HG02642 (cell line): ENCODE results near the gene CCDC183.
"Not testable (repeated sequence)": the region's sequence is repeated elsewhere in the genome, so short reads cannot be mapped to it uniquely, and the experiment has no call there.

Source experiments
- ATAC-seq: cut with Tn5 transposase; IDR thresholded peaks from one replicate; pipeline ENCODE4 v1.9.1; 2021; ENCODE audit warnings: mild to moderate bottlenecking; ENCODE audit not compliant: unreplicated experiment, poor library complexity

Gene CCDC183

DNA sequence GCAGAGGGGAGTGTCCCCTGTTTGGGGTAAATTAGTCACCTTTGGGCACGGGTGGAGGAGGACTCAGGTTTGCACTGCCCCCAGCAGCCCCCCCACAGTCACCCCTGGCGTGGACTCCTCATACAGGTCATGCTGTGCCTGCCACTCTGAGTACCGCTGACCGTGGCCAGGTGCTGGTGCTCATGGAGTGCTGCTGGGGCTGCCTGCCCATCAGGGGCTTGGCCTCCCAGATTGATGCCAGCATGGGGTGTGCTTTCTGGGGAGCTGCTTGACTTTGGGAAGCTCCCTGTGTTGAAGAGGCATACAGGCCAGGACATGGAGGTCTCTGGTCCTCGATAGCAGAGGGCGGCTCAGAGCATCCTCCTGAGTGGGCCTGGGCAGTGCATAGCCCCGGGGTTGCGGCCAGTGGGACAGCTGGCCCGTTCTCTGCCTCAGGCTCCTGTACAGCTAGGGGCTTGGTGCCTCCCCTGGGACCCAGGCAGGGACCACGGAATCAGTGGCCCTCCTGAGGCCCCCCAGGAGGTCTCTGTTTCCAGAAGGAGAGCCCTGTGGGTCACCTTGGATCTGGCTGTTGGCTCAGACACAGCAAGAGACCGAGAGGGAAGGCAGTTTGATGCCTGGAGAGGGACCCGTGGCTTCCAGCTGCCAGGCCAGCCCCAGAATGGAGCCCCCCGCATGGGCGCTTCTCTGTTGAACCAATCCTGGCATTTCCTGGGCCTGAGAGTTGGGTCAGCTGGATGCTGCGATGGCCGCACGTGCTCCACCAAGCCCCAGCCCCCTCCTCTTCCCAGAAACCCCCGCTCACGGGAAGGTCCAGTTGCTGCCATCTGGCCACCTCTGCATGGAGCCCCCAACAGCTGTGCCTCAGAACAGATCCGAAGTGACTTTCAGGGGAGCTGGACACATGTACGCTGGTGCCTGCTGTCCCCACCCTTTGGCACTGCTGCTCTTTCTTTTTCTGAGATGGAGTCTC is 40.1 kb downstream of the CCDC183 start:
- no peak for ATAC-seq

GRCh38 chr9:136837146-136837855 is 41.2 kb downstream of the CCDC183 start:
- no peak for ATAC-seq

DNA sequence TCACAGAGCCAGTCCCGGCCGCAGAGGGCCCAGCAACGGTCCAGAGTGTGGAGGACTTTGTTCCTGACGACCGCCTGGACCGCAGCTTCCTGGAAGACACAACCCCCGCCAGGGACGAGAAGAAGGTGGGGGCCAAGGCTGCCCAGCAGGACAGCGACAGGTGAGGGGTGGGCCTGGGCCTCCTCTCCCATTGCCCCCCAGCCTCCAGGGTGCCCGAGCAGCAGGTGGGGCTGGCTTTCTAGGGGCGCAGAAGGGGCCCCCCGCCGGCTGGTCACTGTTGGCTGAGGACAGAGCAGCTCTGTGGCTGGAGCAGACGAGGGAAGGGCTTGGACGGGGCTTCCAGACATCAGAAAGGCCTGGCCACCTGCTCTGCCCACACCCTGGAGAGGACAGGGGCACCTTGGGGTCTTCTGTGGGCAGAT is 41.7 kb downstream of the CCDC183 start:
- ATAC-seq: not testable (repeated sequence)

DNA sequence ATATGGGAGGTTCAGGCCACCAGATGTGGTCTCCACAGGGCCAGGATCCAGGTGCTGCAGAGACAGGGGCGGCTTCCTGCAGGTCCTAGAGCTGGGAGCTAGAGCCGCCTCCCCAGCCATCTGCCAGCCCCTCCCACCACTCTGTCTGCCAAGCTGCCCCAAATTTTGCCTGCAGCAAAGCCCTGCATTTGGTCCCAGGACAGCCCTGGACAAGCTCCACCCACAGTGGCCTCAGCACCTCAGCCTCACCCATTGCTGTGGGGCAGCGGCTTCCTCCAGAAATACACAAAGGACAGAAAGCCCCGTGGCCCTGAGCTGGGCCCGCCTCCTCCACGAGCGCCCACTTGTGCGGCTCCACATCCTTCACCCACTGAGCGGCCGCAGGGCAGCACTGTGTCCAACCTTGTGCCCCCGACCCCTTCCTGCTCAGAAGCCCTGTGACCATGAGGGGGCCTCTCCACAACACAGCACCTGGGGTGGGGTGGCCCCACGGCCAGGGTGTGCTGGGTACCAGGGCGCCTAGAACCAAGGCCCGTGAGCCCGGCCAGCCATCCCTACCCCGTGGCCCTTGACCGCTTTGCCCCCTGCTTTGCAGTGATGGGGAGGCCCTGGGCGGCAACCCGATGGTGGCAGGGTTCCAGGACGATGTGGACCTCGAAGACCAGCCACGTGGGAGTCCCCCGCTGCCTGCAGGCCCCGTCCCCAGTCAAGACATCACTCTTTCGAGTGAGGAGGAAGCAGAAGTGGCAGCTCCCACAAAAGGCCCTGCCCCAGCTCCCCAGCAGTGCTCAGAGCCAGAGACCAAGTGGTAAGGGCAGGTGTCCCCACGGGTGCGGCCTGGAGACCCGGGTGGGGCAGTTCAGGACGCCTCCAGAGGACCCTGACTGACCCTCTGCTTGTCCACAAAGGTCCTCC is 42.4 kb downstream of the CCDC183 start:
- ATAC-seq: no peak

GRCh38 chr9:136839229-136840139 is 43.3 kb downstream of the CCDC183 start:
- no peak for ATAC-seq

DNA sequence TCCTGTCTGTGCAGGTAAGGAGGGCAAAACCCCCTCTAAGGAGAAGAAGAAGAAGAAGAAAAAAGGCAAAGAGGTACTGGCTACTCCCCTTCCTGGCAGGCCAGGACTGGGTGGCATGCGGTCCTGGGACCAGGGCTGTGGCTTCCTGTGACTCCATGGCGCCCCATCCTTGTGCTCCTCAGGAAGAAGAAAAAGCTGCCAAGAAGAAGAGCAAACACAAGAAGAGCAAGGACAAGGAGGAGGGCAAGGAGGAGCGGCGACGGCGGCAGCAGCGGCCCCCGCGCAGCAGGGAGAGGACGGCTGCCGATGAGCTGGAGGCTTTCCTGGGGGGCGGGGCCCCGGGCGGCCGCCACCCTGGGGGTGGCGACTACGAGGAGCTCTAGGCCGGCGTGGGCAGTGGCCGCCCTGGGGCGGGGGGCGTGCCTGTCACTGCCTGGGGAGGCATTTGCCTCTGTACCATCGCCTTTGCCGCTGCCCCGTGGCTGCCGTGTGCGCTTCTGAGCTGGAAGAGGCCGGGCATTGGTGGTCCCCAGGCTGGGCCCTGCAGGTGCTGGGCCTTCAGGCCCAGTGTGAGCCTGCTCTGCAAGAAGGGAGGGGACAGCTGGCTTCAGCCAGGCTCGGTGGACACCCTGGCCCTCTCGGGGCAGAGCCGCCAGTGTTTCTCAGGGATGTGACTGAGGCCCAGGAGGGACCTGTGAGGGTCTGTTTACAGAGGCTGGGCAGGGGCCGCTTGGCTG is 44.2 kb downstream of the CCDC183 start:
- no peak for ATAC-seq

DNA sequence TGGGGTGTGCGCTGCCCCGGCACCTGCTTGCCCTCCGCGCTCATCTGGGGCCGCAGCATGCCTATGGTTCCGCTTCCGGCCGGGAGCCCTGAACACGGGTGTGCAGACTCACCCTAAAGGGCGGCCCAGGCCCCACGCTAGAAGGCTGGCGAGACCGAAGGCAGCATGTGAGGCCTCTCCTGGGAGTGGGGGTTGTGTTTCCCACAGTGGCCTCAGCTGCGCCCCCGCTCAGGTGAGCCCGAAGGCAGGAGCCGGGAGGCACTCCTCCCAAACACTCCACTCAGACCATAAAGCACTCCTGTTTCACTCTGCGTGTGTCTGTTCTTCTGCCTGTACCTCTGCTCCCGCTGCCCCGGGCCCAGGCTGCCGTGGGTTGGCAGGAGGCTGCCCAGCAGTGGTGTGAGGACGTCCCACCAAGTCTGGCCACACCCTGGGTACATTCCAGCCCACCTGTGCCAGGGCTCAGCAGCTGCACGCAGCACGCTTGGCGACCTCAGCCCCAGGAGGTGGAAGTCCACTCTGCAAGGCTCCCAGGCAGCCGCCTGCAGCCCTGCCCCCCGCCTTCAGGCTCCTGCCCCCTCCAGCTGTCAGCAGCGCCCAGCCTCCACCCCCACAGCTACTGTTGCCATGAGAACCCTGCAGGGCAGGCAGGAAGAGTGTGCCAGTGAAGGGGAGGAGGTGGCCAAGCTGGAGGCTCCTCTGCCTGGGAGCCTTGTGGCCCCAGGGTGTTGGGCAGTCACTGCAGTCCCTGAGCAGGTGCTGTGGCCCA is 44.9 kb downstream of the CCDC183 start:
- no peak for ATAC-seq

DNA sequence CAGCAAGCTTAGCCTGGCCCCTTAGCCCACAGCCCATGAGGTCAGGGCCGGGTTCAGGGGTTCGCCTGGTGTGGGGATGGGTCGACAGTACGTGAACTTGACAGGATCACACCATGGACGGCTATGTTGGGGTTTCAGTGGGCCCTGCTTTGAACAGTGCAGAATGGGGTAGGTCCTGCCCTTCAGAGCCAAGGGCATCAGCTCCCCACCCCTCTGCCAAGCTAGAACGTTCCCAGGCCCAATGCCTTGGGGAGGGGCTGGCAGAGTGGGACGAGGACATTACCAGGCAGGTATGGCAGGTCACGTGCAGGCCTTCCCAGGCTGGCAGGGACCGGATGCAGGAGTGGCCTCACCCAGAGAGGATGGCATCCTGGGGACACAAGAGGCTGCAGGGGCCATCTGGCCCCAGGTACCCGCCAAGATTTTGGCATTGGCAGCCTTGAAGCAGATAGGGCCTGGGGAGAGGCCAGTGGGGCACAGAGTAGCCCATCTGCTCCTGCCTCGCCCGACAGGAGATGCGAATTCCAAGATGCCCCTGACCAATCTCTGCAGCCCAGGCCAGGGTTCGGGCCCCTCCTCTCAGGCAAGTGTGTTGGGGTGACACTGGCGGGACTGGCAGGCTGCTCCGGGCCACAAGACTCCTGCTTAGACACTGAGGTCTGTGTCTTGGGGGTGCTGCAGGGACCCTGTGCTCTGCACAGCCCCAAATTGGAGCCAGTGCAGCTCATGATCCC is 45.7 kb downstream of the CCDC183 start:
- ATAC-seq: not testable (repeated sequence)

DNA sequence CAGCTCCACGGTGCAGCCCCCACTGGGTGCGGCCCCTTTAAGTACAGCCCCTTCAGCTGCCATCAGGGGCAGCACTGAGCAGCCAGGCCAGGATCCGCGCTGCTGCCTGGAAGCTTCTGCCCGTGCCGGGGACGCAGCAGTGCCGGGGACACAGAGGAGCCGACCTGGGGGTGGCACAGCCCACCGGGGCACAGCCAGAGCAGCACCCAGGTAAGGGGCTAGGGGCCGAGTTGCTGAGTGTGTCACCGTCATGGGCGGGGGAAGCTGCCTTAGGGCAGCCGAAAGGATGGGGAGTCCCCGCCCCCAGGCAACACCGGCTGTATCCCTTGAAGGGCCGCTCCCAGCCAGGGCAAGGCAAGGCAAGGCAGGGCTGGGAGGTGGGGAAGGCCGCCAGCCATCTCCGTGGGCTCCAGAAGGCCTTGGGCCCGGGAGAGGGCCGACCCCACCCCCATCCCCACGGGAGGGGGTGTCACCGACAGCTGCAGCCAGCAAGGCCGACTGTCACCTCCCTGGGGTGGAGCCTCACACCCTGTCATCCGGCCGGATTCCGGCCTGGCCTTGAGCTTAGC is 46.3 kb downstream of the CCDC183 start, which contains the start of gene AJM1:
Gene AJM1, plus strand, starts transcription at position 99 of the 569 bp plus-strand sequence. CDS start 1,937 bp downstream, outside the sequence.
- ATAC-seq: peak; percentile 66

- not testable (repeated sequence) for ATAC-seq
Observed at GRCh38 chr9:136843159-136843800, 47.1 kb downstream of the CCDC183 start.

DNA sequence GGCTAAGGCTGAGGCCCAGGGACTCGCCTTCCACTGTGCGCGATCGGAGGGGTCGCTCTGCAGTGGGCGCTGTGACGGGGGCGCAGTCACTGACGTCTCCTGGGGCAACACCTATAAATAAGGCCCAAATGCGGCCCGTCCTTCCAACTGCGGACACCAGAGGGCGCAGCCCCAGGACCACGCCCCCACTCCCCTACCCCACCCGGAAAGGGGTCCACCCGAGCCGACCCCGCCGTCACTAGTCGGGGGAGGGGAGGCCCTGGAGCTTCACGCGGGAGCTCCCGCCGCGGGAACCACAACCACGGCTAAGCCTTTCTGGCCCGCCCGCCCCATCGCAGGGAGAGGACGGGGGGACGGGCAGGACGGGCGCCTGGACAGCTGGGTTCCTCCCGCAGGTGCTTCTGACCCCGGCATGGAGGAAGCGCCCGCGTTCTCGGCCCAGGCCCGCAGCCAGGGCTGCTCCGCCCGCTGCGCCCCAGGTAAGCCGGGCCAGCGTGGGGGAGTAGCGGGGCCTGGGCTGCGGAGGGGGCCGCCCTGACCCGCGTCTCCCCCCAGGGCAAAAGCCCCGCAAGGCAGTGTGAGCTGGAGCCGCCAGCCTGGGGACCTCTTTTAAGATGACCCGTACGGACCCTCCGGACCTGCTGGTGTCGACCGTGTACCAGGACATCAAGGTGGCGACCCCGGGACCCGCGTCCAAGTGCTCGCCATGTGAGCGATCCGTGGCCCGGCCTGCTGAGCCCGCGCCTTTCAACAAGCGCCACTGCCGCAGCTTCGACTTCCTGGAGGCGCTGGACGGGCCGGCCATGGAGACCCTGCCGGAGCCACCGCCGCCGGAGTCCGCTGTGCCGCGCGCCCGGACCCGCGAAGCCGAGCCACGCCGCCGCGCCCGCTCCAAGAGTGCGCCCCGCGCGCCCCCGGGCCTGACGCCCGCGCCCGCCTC is 47.9 kb downstream of the CCDC183 start:
- ATAC-seq: not testable (repeated sequence)

DNA sequence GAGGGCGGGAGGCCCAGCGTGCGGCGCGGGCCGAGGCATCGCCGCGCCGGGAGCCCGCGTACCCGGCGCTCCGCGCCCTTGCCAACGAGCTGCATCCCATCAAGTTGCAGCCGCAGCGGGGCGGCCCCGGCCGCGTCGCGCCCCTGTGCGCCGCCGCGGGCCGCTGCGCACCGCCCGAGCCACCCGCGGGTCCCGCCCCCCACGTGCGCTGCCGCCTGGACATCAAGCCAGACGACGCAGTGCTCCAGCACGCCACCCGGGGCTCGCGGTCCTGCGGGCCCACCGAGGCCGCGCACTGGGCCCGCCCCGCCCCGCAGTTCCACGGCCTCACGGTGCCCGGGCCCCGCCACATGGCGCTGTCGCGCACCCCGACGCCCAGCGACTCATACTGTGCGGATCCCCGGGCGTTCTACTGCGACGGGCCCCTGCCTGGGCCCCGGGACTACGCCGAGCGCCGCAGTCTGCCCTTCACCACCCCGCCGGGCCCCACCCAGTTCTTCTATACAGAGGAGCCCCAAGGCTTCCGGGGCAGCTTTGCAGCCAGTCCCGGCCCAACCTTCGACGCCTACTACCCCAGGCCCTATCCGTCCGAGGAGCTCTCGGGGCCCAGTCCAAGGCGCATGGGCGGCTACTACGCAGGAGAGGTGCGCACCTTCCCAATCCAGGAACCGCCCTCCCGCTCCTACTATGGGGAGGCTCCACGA is 48.8 kb downstream of the CCDC183 start:
- ATAC-seq: no peak

DNA sequence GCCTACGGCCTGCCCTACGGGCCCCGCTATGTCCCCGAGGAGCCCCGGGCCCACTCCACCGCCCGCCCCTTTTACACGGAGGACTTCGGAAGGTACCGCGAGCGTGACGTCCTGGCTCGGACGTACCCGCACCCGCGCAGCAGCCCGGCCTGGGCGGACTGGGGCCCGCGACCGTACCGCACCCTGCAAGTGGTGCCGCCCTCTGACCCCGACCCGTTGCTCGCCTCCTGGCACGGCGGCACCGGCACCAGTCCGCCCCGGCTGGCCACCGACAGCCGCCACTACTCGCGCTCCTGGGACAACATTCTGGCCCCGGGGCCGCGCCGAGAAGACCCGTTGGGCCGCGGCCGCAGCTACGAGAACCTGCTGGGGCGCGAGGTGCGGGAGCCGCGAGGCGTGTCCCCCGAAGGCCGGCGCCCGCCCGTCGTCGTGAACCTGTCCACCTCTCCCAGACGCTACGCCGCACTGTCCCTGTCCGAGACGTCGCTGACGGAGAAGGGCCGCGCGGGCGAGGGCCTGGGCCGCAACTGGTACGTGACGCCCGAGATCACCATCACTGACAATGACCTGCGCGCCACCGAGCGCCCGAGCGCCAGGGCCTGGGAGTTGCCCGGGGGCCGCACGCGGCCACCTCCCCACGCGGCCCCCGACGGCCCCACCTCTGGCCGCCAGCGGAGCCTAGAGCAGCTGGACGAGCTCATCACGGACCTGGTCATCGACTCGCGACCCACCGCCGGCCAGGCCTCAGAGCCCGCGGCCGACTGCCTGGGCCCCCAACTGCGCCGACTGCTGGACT is 49.5 kb downstream of the CCDC183 start:
- no peak for ATAC-seq
